Measurements from ENCODE around the gene GDNF.
"Not testable (repeated sequence)": the region's sequence is repeated elsewhere in the genome, so short reads cannot be mapped to it uniquely, and the experiment has no call there.

The GDNF gene, protein sequence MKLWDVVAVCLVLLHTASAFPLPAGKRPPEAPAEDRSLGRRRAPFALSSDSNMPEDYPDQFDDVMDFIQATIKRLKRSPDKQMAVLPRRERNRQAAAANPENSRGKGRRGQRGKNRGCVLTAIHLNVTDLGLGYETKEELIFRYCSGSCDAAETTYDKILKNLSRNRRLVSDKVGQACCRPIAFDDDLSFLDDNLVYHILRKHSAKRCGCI

DNA sequence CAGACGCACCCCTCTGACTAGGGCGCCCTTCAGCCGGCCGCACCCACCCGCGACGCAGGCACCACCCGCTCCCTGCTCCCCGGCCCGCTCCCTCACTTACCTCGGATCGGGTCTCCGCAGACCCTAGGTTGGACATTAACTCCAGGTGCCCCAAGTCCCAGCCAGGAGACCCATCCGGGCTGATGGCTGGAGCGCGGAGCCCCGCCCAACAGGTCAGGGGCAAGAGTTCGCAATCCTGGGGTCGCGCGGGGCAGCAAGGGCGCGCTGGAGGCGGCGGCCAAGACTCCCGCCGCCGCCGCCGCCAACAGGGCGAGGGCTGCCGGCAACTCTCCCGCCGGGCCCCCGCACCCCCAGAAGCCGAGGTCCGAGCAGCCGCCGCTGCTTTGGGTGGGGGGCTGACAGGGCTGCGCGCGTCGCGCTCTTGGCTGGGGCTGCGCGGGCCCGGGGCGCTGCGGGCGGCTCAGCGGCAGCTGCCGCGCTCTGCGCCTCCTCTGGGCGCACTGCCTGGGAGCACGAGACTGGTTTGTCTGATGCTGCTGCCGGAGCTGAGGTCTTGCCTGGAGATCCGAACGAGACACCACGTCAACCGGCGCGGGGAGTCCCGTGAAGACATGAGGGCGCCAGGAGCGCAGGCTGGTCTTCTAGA is at the start of gene GDNF:
Gene GDNF (minus strand): TSS at position 635 of the 646 bp plus-strand sequence. CDS start 5,245 bp downstream, outside the sequence.
- peak; percentile 54 for DNase-seq

DNA sequence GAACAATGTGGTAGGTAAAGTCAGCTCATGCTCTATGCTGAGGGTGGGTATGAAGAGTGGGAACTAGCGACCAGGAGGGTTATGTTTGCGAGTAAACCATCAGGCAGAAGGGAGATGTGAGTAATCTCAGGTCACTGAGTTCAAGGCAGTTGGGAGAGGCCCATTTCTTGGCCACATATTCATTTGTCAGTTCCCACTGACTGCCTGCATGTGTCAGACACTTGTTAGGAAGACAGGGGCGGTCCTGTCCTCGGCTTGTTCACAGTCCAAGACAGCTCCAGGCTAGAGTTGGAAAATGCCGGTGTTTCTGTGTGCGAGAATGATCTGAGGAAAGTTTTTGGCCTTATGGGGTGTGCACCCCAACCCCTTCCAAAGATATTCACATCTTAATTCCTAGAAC is 48.6 kb upstream of the GDNF start:
- no peak for DNase-seq

DNA sequence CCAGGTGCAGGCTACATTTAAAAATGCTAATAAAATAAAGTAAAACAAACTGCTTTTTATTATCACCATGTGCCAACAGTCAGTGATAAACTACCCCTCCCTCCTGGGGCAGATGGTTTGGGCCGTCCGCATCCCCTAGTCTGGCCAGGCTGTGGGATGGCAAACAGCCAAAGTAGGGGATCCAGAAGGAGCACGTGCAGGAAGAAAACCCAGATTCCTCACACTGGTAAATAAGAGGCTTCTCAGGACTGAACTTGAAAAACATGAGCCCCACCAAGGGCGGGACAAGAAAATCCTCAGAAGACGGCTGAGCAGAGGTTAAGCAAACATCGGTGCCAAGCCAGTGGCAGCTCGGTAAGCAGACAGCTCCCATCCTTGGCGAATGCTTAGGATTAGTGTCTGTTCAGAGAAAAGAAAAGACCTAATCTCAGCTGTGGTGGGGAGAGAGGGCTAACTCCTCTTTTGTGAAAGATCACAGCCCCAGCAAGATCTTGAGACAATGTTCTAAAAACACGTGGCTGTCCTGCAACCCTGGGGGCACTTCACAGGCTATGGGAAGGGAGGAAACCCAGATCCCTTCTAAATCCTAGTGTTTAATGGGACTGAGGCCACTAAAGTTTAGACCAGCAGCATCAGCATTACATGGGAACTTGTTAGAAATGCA is 46.5 kb upstream of the GDNF start:
- no peak for DNase-seq

DNA sequence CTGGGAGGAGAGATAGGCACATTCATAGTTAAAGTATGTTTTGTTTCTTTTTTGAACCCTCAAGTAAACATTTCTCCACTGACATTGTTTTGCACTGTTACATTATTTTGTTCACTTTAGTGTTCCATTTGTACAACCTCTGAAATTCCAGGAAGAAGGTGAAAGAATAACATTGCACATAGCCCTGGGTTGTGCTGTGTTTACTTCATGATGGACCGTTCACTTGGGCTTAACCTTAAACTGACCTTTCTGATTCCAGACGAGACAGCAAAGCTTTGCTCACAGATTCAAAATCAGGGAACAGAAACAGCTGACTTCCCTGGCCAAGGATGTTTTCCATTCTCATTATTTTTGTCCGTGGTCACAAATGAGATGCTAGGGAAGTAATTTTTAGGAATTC is 42.8 kb upstream of the GDNF start:
- no peak for DNase-seq

DNA sequence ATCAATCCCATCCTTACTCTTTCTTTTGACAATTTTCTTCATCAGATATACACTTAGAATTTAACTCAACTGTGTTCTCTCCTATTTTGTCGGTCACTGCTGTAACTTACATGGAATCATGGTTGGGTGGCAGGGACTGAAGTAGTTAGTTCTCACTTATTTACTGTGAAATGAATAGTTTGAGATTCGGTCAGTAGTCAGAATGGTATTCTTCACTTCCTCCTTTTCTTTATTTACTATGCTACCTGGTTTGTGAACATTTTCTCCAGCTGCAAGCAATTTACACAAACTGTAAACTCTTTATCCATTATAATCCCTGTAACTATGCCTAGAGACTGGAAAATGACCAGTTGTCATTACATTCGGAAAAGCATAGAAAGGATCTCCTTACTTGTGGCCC is 41.5 kb upstream of the GDNF start:
- no peak for DNase-seq

DNA sequence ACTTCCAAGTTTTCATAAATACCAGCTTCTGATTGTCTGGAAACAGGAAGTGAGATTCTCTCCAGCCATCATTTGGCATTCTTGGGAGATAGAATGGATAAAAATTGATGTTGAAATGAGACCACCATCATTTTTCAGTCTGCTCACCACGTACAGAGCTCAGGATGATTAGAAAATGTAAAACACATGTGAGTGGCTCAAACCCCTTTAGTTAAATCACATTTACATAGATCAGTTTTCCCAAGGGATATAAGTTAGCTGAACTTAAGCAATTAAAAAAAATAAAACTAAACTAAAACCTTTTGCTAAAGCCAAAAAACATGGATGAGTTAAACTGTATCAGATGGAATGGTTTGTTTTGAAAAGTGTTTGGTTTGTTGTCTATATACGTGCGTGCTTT is 37.1 kb upstream of the GDNF start:
- DNase-seq, result no peak

DNA sequence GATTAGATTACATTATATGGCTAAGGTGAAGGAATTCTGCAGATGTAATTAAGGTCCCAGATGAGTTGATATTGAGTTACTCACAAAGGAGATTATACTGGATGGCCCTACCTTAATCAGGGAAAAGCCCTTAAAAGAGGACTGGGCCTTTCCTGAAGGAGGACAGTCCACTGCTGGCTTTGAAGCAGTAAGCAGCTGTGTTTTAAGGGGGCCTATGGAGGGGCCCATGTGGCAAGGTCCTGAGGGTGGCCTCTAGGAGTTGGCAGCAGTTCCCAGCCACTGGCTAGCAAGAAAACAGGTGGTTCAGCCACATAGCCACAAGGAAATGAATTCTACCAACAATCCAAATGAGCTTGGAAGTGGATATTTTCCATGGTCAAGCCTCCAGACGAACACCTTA is 36.4 kb upstream of the GDNF start:
- DNase-seq, result no peak

DNA sequence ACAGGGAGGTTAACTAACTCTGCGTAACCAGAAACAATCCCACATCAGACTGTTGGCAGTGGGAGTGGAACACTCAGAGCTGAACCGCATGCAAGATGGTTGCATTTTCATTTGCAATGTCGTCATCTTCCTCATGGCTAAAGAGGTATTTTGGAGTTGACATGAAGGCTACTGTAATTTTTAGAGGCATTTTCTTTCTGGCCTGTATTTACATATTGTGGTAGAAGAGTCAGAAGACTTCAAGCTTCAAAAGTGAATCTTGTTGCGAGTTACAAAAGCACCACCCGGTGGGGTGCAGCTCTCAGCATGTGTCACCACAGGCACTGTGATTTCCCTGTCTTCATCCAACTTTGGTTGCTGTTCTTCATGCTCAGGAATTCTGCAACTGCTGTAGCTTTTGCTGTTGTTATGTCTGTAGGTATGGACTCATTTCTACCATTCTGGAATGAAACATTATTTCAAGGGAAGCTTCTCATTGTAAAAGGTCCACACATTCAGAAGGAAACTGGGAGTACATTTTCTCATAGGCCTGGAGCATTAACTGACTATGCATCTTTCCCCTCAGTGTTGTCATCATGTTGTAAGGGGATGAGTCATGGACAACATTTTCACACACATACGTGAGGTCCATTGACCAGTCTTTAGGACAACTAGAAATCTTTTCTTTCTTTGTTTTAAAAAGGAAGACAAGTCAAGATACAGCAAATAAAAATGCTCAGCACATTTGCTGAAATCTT is 35.4 kb upstream of the GDNF start:
- no peak for DNase-seq

DNA sequence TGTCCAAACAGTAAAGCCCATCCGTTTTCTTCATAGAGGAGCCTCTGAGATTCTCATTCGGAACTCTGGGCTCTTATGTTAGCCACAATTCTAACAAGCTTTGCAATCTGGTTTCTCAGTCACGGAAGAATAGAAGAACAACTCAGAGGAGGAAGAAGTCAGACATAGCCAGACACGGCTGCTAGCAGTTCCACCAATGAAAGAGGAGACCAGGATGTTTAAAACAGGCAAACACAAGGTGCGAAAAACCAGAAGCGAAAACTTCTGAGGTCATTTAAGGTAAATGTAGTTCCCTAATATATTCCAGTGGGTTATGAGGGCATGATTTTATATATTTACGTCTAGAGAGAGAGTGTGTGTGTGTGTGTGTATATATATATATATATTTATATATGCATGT is 34.1 kb upstream of the GDNF start:
- no peak for DNase-seq

DNA sequence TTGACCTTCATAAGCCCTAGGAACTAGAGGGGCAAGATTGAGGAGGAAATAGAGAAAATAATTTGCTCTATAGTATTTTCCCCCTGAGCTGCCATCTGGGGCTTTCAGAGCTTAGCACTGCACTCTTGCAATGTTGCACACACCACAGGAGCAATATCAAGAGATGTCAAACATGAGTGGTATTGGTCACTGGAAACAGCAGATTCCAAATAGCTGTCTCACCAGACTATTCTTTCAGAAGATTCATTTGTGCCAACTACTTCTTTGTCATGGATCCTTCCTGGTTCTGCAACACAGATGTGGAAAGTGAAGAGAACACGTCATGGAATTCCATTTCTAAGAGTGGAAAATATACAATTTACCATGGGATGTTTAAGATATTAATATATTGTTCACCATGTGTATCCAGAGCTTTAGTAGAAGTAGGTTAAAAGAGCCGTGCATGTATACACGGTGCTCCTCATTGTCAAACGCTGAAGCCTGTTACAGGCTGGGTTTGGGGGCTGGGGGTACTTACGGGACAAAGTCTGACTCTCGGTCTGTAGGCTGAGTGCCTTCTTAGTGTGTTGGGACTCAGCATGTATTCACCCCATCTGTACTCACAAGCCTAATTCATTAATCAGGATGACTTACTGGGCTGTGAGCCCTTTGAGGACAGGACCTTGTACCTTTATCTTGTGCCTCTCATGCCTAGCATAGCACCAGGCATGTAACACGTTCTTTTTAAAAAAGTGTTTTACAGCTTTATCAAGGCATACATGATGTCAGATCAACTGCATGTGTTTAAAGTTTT is 31.4 kb upstream of the GDNF start:
- DNase-seq, result no peak

DNA sequence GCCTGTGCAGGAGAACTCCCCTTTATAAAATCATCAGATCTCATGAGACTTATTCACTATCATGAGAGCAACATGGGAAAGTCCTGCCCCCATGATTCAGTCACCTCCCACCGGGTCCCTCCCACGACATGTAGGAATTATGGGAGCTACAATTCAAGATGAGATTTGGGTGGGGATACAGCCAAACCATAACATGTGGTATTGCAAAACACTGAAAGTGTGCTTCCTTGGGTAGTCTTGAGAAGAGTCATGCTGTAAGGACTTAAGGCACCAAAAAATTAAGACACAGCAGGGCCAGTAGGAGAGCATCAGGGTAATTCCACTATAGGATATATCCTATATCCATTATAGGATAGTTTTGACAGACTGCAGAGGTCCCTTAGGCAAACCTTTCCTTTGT is 29.4 kb upstream of the GDNF start:
- DNase-seq, result no peak

DNA sequence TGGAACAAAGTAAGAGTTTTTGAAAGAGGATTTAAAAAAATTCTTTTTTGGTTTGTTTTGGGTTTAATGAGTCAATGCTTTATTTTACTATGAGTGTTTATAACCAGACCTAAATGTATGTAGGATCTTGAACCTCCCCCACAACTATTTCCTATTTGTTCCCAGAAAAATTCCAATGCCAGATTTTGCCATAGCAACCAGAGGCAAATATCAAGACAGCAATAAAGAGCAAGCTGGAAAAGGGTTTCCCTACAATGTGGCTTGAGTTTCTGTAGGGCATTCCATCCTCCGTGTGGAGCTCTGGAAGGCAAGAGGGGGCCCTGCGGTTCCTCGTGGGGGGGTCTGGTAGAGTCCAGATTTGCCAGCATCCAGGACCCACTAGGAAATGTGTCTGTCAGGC is 27.8 kb upstream of the GDNF start:
- DNase-seq, result no peak

DNA sequence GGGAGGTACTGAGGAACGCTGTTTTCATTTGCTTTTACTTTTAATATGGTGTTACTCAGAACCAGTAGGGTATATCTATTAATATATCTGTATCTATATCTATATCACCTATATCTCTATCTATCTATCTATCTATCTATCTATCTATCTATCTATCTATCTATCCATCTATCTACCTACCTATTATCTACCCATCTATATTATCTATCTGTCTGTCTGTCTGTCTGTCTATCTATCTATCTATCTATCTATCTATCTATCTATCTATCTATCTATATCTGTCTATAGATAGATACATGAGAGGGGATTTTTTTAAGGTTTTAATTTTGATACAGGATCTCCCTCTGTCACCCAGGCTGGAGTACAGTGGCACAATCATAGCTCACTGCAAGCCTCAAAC is 23.1 kb upstream of the GDNF start:
- not testable (repeated sequence) for DNase-seq

DNA sequence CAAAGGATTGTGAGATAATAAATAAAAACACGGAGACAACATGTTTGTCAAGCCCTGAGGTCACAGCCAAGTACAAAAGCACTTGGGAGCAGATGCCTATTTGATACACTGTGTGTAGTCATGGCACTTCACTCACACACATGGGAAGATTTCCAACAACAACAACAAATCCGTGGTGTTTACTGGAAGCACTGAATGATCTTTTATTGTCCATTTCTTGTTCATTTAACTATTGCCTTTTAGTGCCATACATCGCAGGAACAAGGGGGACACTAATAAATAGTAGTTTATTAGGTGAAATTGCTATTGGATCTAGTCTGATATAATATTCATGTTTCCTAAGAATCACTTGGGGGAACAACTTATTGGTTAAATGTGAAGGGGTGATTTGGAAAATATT is 20.4 kb upstream of the GDNF start:
- no peak for DNase-seq

DNA sequence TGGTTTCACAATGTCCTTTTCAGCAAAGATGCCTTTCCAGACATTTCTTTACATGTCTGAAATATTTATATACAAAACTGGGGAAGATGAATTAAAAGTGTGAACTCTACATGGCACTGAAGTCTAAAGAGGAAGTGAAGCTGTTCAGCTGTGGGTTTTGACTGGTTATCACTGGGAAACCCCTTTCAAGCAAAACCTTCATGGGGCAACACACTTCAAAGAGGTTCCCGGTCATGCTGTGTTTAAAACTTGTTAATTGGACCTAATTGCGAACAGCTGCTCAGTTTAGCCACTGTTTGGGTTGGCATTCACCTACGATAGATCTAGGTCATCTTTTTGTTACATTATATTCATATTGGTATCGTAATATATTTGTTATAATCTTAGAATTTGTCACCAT is 20.0 kb upstream of the GDNF start:
- no peak for DNase-seq

DNA sequence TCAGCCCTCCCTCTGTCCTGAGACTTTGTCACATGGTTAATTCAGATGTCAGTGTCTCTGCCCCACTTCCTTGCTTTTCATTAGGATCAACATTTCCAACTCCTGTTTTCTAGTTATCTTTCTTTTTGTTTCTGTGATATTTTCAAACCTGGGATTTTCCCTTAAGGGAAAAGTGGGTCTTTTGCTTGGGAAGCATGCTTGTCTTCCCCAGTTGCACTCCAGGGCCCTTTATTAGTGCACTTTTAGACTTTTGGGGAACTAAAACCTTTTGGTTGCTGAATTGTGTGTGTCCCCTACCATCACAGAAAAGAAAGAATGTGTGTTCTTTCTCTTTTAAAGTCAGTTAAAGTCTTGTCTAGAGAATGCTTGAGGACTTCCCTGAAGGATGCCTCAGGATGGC is 18.4 kb upstream of the GDNF start:
- DNase-seq, result no peak

DNA sequence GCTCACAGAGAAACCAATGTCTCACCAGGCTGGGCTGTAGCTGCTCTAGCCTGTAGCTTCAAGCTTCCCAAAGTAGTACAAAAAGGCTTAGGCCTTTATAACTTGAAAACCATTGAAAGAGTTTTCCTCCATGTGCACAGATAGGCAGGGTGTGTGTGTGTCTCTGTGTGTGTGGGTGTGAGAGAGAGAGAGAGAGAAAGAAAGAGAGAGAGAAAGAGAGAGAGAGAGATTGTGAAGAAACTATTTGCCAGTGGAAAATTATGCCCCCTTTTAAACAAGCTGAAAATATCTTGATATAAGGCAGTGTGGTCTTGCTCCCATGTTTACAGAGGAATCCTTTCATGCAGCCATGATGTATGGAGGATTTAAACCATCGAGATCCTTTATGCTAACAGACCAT is 17.9 kb upstream of the GDNF start:
- no peak for DNase-seq

DNA sequence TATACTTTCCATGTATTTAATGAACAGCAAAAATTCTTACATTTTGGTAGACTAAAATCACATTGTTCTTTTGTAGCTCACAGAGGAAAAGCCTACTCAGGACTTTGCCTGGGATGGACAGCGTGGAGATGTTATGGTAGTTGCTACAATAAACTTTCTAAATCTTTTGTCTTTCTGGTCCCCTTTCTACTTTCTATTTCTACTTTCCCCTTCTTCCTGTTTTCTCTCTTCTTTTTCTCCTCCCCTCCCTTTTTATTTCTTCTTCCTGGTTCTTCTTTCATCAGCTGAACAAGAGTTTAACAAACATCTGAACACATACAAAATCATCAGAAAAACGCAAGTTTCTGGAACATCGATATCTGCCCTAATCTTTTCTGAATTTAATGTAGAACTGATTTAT is 15.6 kb upstream of the GDNF start:
- no peak for DNase-seq

DNA sequence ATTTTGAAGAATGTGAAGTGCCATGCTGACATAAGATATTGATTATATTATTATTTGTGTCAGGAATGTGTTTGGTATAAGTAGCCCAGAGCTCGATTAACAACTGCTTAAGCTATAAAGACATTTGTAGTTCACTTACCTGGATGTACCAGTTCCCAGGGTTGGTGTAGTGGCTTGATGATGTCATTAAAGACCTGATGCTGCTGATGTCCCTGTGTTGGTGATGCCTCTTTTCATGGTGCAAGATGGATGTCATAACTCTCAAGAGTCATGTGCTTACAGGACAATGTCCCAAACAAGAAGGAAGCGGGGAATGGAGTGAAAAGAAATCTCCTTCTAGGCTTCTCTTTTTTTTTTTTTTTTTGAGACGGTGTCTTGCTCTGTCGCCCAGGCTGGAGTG is 11.5 kb upstream of the GDNF start:
- no peak for DNase-seq

DNA sequence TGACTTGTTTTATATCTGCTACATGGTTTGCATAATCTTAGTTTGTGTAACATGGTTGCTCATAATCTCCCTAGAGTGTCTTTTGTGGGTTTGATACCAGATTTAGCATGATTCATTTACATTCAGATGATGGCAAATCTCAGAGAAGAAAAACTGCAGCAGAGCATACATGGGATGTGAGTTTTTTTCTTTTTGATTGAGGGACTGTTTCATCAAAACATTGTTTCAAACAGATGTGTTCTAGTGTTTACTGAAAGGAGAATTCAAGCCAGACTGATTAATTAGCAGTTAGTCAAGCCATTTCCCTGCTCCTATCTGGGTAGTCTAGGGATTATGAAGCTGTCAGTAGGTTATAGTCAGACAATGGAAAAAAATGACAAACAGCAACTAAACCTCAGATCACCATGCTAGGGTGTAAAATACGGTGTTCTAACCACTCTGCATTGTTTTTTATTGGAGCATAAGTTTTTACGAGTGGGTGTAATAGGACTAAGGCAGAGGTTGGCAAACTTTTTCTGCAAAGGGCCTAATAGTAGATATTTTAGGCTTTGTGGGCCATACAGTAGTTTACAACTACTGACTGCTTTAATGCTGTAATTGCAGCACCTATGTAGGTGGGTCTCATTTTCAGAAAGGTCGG is 10.5 kb upstream of the GDNF start:
- no peak for DNase-seq

DNA sequence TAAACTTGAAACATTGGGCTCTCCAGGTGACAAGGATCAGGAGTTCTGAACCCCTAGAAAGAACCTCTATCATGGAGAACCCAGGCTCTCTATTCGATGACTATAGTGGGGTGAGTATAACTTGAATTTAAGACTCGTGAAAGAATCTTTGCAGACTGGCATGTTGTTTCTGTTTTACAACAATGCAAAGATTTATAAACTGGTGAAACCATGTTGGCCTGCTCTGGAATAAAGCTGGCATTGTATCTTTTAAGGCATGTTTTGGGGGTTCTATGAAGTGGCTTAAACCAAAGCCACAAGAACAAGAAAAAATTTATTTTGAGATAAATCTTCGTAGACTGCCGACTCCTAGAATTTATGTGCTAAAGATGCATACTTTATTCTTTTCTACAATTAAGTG is 9.8 kb upstream of the GDNF start:
- no peak for DNase-seq

DNA sequence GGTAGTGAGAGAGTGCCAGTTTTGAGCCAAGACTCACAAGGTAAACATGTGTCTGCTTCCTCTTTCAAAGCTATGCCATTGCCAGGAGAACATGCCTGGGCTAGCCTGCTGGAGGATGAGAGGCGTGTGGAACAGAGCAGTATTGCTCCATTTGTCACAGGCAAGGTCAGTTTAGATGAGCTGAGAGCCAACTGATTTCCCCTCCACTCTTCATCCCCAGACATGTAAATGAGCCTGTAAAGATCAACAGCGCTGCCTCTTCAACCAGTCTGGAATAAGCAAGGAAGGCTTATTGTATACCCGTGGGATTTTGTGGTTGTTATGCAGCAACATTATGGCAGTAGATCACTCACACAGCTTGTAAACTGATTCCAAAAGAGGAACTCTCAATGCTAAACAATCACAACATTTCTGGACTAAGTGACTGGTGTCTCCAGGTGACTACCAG is 8.2 kb upstream of the GDNF start:
- peak; percentile 98 for DNase-seq

All from NCI-H510A treated with DMSO at 0.1 percent for 48 hours (cell line).